Tibial nerve (tissue), 4 donors: ENCODE data around the gene ATPAF2. TPM values are rescaled to one million over a fixed set of nuclear protein-coding genes. Genes with fewer than 3 reads are reported as not detected.

ENCODE experiments used
- DNase-seq, 2 donors: peaks; one replicate each; pipeline ENCODE4 v3.0.0-alpha.2; 2019; ENCODE audit warnings: low spot score in 2 of 2
- H3K27ac ChIP-seq, 4 donors: fragments of 200-600 bp; sonication (generic) in 3 of 4; one replicate each; pipeline ENCODE4 v1.5.1; 2017 to 2019; ENCODE audit warnings: mild to moderate bottlenecking in 1 of 4
- H3K27me3 ChIP-seq, 2 donors: fragments of 200-600 bp; sonication (generic) in 1 of 2; one replicate each; pipeline versions ENCODE4 v1.5.1 to v1.6.0; 2017 to 2019
- H3K36me3 ChIP-seq, 3 donors: fragments of 200-600 bp; sonication (generic); one replicate each; pipeline ENCODE4 v1.5.1; 2018 to 2019
- H3K4me1 ChIP-seq, 4 donors: fragments of 200-600 bp; sonication (generic) in 3 of 4; one replicate each; pipeline ENCODE4 v1.5.1; 2017 to 2019
- H3K4me3 ChIP-seq, 4 donors: fragments of 200-600 bp; sonication (generic) in 3 of 4; one replicate each; pipeline ENCODE4 v1.5.1; 2017 to 2019; ENCODE audit warnings: mild to moderate bottlenecking in 1 of 4, moderate library complexity in 1 of 4
- H3K9me3 ChIP-seq, 4 donors: fragments of 200-600 bp; sonication (generic) in 3 of 4; one replicate each; pipeline ENCODE4 v1.5.1; 2017 to 2019
- EP300 ChIP-seq, 2 donors: sonication (generic); formaldehyde crosslinking; IDR thresholded peaks; one replicate each; pipeline ENCODE4 v1.6.1; 2017; ENCODE audit warnings: antibody characterized with exemption in 2 of 2, mild to moderate bottlenecking in 1 of 2
- POLR2A ChIP-seq, 2 donors: fragments of 450-650 bp; IDR thresholded peaks; one replicate each; pipeline ENCODE4 v1.6.1; 2017; ENCODE audit warnings: antibody characterized with exemption in 2 of 2, mild to moderate bottlenecking in 2 of 2, moderate library complexity in 2 of 2
- WGBS, 2 donors: methylation state at CpG; one replicate each; pipeline ENCODE4 v1.1.5; 2018; 5-methylcytosine and 5-hydroxymethylcytosine counted together
- total RNA-seq, 4 donors: library from RNA; depleted of rRNA; stranded (reverse); fragments of >200 nt; gene quantifications; one replicate each; pipeline ENCODE4 v1.1.0, GENCODE V29; 2016
- TF ChIP-seq, protein P1 (sequence below), 5 experiments: fragments of 200-600 bp in 3 of 5; fragments of 450-650 bp in 2 of 5; sonication (generic) in 3 of 5; IDR thresholded peaks; one replicate each; pipeline ENCODE4 v1.5.1; 2016 to 2019; ENCODE audit warnings: antibody characterized with exemption in 5 of 5, mild to moderate bottlenecking in 3 of 5, moderate library complexity in 2 of 5

Gene ATPAF2
- total RNA-seq, 4 donors from 2014 or later = 24.0 to 43.7 (median 35.5) TPM

DNA sequence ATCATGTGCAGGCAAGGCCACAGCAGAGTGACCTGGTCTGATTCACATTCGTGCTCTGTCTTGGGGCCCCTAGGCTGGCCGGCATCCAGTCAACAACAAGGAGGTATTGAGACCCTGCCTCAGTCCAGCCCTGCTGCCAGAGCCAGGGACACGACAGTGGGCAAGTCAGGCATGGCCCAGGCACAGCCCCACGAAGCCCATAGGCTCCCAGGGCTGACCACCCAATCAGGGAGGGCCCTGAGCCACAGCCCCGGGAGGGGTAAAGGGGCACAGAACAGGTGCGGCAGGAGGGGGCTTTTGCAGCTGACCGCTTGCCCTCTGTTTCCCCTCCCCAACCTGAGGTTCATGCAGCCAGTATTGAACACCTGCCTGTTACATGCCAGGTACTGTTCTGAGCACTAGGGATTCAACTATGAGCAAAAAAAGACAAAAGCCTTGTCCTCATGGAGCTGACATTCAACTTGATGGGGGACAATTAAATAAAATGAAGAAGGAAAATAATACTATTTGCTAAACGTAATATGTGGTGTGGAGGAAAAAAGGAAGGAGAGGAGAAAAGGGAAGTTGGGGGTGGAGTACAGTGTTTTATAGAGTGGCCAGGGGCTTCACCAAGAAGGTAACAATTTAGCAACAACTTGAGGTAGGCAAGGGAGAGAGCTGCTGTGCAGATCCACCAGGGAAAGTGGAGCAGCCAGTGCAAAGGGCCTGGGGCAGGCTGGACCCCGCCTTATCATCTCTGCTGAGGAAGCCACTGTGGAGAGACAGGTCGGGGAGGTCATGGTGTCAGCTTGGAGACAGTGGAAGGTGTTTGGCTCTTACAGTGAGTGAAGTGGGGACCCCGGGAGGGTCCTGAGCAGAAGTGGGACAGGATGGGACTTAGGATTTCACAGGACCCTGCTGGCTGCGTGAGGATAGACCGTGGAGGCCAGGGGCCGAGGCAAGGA, 60.2 kb downstream of the ATPAF2 start:
- H3K27me3 ChIP-seq = no peaks in the 10 kb centered on the region
- peak overlapping the region in 1 of 4 donors; percentile 57 for H3K27ac ChIP-seq
- H3K4me3 ChIP-seq = no peak overlapping the region
- no peak for DNase-seq
- peaks cover 0 to 4% (median 0%) of the 10 kb centered on the region in 4 donors for H3K4me1 ChIP-seq
- no peaks in the 10 kb centered on the region for H3K9me3 ChIP-seq
- no peak for TF ChIP-seq POLR2A (IDR thresholded peaks at IDR 0.05)
- TF ChIP-seq EP300 (IDR thresholded peaks at IDR 0.05) = no peak
- TF ChIP-seq, protein P1, sequence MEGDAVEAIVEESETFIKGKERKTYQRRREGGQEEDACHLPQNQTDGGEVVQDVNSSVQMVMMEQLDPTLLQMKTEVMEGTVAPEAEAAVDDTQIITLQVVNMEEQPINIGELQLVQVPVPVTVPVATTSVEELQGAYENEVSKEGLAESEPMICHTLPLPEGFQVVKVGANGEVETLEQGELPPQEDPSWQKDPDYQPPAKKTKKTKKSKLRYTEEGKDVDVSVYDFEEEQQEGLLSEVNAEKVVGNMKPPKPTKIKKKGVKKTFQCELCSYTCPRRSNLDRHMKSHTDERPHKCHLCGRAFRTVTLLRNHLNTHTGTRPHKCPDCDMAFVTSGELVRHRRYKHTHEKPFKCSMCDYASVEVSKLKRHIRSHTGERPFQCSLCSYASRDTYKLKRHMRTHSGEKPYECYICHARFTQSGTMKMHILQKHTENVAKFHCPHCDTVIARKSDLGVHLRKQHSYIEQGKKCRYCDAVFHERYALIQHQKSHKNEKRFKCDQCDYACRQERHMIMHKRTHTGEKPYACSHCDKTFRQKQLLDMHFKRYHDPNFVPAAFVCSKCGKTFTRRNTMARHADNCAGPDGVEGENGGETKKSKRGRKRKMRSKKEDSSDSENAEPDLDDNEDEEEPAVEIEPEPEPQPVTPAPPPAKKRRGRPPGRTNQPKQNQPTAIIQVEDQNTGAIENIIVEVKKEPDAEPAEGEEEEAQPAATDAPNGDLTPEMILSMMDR (IDR thresholded peaks at IDR 0.05) = no peak
- WGBS, 2 donors = 78 to 85% methylated on average over 12 of the region's 14 CpGs
- peaks cover 0 to 7% (median 0%) of the 10 kb centered on the region in 3 donors for H3K36me3 ChIP-seq

DNA sequence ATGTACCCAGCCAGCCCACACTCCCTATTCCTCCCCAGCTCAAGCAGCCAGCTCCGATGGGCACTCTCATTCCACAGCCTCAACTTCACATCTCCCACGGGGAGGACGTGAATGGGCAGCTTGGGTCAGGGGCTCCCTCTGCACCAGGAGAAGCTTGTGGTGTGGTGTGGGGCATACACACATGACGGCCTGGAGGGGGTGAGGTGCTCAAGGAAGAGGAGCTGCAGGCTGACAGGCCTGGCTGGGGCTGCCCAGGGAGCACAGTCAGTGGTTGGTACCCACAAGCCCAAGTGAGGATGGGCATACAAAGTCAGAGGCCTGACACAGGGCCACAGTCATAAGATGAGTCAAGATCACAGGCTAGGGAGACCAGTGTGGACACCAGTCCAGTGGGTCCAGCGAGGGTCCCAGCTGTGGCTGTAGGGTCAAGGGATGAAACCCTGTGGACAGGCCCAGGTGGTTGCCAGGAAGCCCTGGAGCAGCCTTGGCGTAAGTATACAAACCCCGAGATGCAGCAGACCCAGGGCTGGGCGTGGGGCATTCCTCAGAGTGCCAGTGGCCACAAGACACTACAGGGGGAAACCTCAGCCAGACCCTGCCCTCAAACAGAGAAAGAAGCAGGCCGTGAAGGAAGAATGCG, 61.9 kb downstream of the ATPAF2 start:
- Histone ChIP-seq H3K36me3 (peaks cover 0 to 7% (median 0%) of the 10 kb centered on the region in 3 donors), H3K27ac (no peak overlapping the region), H3K4me3 (no peak overlapping the region), H3K4me1 (peaks cover 0 to 10% (median 5%) of the 10 kb centered on the region in 4 donors), H3K9me3 (no peaks in the 10 kb centered on the region), H3K27me3 (no peaks in the 10 kb centered on the region)
- DNase-seq = no peak
- TF ChIP-seq POLR2A (IDR thresholded peaks at IDR 0.05) (no peak), EP300 (IDR thresholded peaks at IDR 0.05) (no peak)
- TF ChIP-seq, protein P1 (IDR thresholded peaks at IDR 0.05) = no peak
- 74 to 77% methylated on average over 10 of the region's 10 CpGs for WGBS, 2 donors

GRCh38 chr17:17975436-17975835, 63.5 kb downstream of the ATPAF2 start:
- WGBS, 2 donors = 65 to 68% methylated on average over 8 of the region's 8 CpGs
- no peaks in the 10 kb centered on the region for H3K27me3 ChIP-seq

DNA sequence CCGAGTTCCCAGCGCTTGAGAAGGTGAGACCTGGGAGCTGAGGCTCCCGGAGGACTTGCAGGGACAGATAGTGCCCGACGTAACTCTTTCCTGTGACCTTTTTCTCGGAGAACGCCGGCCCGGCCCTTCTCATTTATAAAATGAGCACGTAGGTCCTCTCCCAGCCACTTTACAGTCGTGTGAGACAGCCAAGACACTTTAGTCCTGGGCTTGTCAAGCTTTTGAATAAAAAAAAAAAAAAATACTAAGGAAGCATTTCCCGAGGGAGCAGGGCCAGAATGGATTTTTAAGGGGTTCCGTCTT, 66.1 kb downstream of the ATPAF2 start:
- TF ChIP-seq EP300 (IDR thresholded peaks at IDR 0.05) = no peak
- TF ChIP-seq POLR2A (IDR thresholded peaks at IDR 0.05) = no peak
- TF ChIP-seq, protein P1 (IDR thresholded peaks at IDR 0.05) = no peak
- peak overlapping the region; percentile 30 to 82 (median 52) for H3K27ac ChIP-seq
- WGBS, 2 donors = 3 to 5% methylated on average over 13 of the region's 13 CpGs
- DNase-seq = no peak
- H3K4me1 ChIP-seq = peaks cover 0 to 43% (median 24%) of the 10 kb centered on the region in 4 donors
- H3K27me3 ChIP-seq = no peaks in the 10 kb centered on the region
- peaks cover 0 to 4% (median 0%) of the 10 kb centered on the region in 3 donors for H3K36me3 ChIP-seq
- H3K4me3 ChIP-seq = peak overlapping the region; percentile 47 to 66 (median 58)
- no peaks in the 10 kb centered on the region for H3K9me3 ChIP-seq

More at GRCh38 chr17:17975436-17975835, 63.5 kb downstream of the ATPAF2 start:
- no peak for TF ChIP-seq POLR2A (IDR thresholded peaks at IDR 0.05)
- TF ChIP-seq, protein P1 (IDR thresholded peaks at IDR 0.05) = no peak
- no peak for TF ChIP-seq EP300 (IDR thresholded peaks at IDR 0.05)
- DNase-seq = no peak
- H3K9me3 ChIP-seq = no peaks in the 10 kb centered on the region
- H3K4me1 ChIP-seq = peaks cover 0 to 23% (median 16%) of the 10 kb centered on the region in 4 donors
- no peak overlapping the region for H3K27ac ChIP-seq
- H3K4me3 ChIP-seq = no peak overlapping the region
- peaks cover 0 to 7% (median 0%) of the 10 kb centered on the region in 3 donors for H3K36me3 ChIP-seq
